ENCODE data around the gene PFDN2.

PFDN2 gene

DNA sequence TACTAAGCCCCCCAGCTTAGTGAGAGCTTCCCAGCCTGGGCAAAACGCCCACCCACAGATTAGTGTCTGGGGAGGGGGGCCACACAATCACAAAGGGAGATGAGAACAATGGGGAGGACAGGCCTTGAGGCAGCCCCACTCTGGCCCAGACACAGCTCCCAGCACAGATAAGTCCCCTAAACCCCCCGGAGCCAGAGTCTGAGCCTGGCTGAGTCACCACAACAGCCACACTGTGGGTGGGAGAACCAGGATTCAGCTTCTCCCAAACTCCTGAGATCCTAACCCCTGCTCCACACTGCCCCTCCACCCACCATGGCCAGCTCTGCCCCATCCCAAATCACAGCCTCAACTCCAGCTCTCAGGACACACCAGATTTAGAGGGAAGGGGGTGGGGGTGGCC lies 32.7 kb downstream of the PFDN2 start:
- TF ChIP-seq CTCF (IDR thresholded peaks at IDR 0.05; ENCODE audit: low read depth, low read length) (no peak), POLR2A (IDR thresholded peaks at IDR 0.05; ENCODE audit: extremely low read depth, insufficient read length) (no peak), MYC (IDR thresholded peaks at IDR 0.05; ENCODE audit: low read depth, low read length) (no peak)
- TF ChIP-seq, protein P1, sequence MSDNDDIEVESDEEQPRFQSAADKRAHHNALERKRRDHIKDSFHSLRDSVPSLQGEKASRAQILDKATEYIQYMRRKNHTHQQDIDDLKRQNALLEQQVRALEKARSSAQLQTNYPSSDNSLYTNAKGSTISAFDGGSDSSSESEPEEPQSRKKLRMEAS (IDR thresholded peaks at IDR 0.05; ENCODE audit: low read depth, low read length), result no peak
- no peak for DNase-seq (ENCODE audit: low read depth)
- no peak overlapping the region for H3K4me3 ChIP-seq (ENCODE audit: low read depth, low read length)

GRCh38 chr1:161084597-161084988 lies 33.2 kb downstream of the PFDN2 start:
- no peak for DNase-seq (ENCODE audit: low read depth)
- TF ChIP-seq, protein P1 (IDR thresholded peaks at IDR 0.05; ENCODE audit: low read depth, low read length), result no peak
- TF ChIP-seq POLR2A (IDR thresholded peaks at IDR 0.05; ENCODE audit: extremely low read depth, insufficient read length) (no peak), CTCF (IDR thresholded peaks at IDR 0.05; ENCODE audit: low read depth, low read length) (no peak), MYC (IDR thresholded peaks at IDR 0.05; ENCODE audit: low read depth, low read length) (no peak)
- H3K4me3 ChIP-seq (ENCODE audit: low read depth, low read length), result no peak overlapping the region

DNA sequence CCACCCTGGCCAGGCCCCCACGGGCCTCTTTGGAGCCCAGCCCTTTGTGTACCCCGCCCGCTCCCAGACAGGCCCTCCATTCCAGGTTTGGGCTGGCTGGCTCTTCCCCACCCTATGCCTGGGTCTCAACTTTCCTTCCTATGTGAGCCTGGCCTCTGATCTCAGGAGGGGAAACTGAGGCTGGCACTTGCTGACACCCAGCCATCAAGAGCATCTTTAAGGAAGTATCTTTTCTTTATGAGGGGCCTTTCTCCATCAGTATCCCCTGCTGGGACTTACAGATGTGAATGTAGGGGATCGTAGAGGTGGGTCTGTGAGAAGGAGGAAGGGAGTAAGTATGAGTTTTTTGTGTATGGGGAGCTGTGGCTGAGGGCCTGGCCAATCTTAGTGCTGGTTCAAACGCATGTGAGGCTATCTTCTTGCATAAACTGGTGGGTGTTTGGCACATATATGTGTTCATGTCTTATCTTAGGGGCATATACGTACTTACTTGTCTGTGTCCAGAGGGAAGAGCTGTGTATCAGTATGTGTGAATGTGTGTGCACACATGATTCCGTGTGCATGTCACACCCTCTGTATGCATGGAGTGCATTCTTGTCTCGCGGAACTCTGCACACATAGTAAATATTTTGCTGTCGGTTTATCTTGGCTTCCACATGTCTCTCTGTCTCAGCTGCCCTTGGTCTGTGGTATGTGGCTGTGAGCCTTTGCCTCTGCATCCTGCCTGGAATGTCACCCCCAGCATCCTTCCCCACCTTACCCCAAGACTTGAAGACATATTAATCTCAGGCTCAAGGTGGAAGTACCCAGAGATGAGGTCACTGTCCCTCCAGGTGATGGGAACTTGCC lies 33.9 kb downstream of the PFDN2 start:
- TF ChIP-seq, protein P1 (IDR thresholded peaks at IDR 0.05; ENCODE audit: low read depth, low read length), result no peak
- TF ChIP-seq MYC (IDR thresholded peaks at IDR 0.05; ENCODE audit: low read depth, low read length) (no peak), POLR2A (IDR thresholded peaks at IDR 0.05; ENCODE audit: extremely low read depth, insufficient read length) (no peak), CTCF (IDR thresholded peaks at IDR 0.05; ENCODE audit: low read depth, low read length) (no peak)
- no peak overlapping the region for H3K4me3 ChIP-seq (ENCODE audit: low read depth, low read length)
- peak; percentile 68 for DNase-seq (ENCODE audit: low read depth)

- DNase-seq (ENCODE audit: low read depth), result peak; percentile 97
- no peak for TF ChIP-seq POLR2A (IDR thresholded peaks at IDR 0.05; ENCODE audit: extremely low read depth, insufficient read length)
- TF ChIP-seq, protein P1 (IDR thresholded peaks at IDR 0.05; ENCODE audit: low read depth, low read length), result peak; percentile 27; the same call in 1 of the 2 replicates
- no peak for TF ChIP-seq CTCF (IDR thresholded peaks at IDR 0.05; ENCODE audit: low read depth, low read length)
- TF ChIP-seq MYC (IDR thresholded peaks at IDR 0.05; ENCODE audit: low read depth, low read length), result 0 out of 2 replicates have a peak, but pooled peaks have one; percentile 10
- H3K4me3 ChIP-seq (ENCODE audit: low read depth, low read length), result no peak overlapping the region
These were observed 34.7 kb downstream of the PFDN2 start for GRCh38 chr1:161082996-161083747.

DNA sequence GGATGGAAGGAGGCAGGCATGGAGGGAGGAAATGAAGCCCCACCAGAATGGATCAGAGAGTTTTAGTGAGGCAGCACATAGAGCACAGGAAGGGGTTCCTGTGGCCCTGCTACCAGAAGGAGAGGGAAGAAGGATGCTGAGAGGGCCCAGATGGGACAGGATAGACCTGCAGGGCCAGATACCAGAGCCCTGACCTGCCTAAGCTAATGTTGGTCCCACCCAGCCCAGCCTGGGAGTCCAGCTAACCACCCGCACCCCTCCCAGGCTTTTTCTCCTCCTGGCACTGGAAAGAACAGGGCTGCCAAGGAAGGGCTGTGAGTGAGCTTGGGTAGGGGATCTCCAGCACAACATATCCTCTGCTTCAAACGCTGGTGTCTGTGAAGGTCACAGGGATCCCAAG lies 35.4 kb downstream of the PFDN2 start:
- DNase-seq (ENCODE audit: low read depth), result no peak
- no peak overlapping the region for H3K4me3 ChIP-seq (ENCODE audit: low read depth, low read length)
- TF ChIP-seq CTCF (IDR thresholded peaks at IDR 0.05; ENCODE audit: low read depth, low read length) (no peak), POLR2A (IDR thresholded peaks at IDR 0.05; ENCODE audit: extremely low read depth, insufficient read length) (no peak), MYC (IDR thresholded peaks at IDR 0.05; ENCODE audit: low read depth, low read length) (no peak)
- TF ChIP-seq, protein P1 (IDR thresholded peaks at IDR 0.05; ENCODE audit: low read depth, low read length), result no peak
